Fibroblast of pulmonary artery (primary cell): Measurements from ENCODE around the gene LPAR1.
A peak's percentile ranks its signal among the peaks of the same experiment; 100 is the strongest.

Experiments
- DNase-seq: peaks from one replicate; pipeline ENCODE4 v3.0.0-alpha.2; 2010; ENCODE audit warnings: low read depth
- H3K4me3 ChIP-seq: replicated peaks from 2 replicates; pipeline ENCODE4 v1.5.1; 2011; ENCODE audit warnings: low read depth, mild to moderate bottlenecking, control low read depth, low read length, moderate library complexity
- TF ChIP-seq, protein P1 (sequence below): IDR thresholded peaks from 2 replicates; pipeline ENCODE4 v1.5.1; 2011; ENCODE audit warnings: mild to moderate bottlenecking, control low read depth, low read length, inconsistent platforms; ENCODE audit errors: missing control alignments

LPAR1 gene

DNA sequence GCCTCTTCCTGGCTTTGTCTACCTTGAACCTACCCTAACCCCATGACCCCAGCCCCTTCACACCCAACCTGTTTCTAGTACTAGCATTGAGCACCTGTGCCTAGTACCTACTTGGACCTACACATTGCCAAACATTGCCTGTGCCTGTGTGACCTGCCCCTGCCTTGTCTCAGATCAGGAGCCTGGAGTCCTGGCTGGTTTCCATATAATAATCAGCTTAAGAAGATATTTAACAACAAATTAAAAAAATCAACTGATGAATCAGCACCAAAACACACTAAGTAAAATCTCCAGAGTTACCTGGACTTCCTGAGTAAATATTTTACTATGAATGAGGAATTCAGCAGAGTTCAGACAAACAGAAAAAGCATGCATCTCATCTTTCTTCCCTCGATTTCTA is 17.7 kb downstream of the LPAR1 start:
- TF ChIP-seq, protein P1, sequence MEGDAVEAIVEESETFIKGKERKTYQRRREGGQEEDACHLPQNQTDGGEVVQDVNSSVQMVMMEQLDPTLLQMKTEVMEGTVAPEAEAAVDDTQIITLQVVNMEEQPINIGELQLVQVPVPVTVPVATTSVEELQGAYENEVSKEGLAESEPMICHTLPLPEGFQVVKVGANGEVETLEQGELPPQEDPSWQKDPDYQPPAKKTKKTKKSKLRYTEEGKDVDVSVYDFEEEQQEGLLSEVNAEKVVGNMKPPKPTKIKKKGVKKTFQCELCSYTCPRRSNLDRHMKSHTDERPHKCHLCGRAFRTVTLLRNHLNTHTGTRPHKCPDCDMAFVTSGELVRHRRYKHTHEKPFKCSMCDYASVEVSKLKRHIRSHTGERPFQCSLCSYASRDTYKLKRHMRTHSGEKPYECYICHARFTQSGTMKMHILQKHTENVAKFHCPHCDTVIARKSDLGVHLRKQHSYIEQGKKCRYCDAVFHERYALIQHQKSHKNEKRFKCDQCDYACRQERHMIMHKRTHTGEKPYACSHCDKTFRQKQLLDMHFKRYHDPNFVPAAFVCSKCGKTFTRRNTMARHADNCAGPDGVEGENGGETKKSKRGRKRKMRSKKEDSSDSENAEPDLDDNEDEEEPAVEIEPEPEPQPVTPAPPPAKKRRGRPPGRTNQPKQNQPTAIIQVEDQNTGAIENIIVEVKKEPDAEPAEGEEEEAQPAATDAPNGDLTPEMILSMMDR, result no peak
- DNase-seq, result no peak
- no peak overlapping the region for H3K4me3 ChIP-seq

DNA sequence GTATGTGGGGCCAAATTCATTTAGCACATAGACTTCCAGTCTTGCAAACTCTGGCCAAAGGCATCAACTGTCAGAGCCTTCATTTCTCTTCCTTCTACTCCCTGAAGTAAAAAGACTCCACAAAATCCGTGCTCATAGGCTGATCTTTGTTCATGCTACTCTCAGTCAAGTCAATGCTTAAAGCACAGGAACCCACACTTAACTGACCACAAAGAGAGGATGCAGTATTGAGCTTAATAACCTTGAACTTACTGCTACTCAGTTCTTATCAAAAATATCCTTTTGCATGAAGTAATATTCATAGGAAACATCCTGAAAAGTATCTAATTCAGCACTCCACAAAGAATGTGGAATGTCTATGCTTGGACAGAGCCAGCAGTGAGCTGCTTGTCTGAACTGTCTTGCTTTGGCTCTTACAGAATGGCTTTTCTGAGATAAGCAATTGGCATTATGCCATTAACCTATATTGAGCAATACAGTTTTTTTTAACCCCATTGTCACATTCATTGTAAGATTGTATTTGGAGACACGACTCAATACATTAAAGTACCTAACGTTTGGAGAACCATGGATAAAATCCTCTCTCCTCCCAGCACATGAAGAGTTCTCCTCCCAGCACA is 21.7 kb downstream of the LPAR1 start:
- TF ChIP-seq, protein P1, result no peak
- no peak overlapping the region for H3K4me3 ChIP-seq
- DNase-seq, result peak; percentile 93

DNA sequence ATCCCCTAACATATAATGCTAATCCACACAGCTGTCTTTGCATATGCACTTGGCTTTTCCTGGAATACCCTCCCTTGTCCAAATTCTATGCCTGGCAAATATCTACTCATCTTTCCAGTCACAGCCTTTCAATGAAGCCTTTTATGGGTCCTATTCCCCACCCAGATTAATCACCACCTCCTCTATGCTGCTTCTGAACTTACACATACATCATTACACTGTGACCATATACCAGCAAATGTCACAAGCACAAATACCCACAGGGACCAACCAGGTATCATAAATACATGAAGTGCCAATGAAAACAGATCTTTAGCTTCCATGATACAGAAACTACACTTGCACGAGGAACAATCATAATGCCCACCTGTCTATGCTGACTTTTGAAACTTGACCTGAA is 22.3 kb downstream of the LPAR1 start:
- DNase-seq, result no peak
- no peak overlapping the region for H3K4me3 ChIP-seq
- TF ChIP-seq, protein P1, result no peak

DNA sequence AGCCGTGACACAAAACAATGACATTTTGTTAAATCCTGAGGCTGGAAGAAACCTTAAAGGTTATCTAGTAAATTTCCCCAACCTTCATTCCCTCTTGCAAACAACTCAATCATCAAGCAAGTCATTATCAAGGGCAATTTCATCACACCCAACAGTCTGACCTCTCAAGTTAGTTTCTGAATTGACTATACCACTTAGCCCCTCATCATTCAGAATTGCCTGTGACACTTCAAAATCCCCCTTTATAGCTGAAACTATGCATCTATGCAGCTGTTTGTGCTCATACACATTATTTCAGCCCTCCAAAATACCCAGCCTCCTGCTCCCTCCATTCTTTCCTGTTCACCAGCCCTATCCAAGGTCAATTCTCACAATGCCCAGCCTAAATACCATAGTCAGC is 24.6 kb downstream of the LPAR1 start:
- no peak overlapping the region for H3K4me3 ChIP-seq
- TF ChIP-seq, protein P1, result no peak
- no peak for DNase-seq

DNA sequence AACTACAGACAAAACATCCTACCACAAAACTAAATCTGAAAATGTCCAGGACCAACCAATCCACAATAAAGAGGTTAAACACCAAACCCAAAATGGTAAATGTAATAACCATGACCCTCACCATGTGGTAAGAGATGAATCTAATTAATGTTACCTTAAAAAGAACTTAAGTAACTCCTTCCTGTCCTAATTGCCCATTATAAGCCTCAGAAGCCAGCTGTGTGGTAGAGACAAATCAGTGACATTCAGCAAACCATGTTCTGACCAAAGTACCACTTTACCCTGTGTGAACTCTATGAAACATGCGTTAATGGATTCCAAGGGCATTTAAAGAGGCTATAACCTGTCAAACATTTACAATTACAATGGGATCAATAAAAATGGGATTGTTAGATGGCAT is 25.0 kb downstream of the LPAR1 start:
- TF ChIP-seq, protein P1, result no peak
- H3K4me3 ChIP-seq, result no peak overlapping the region
- DNase-seq, result no peak

DNA sequence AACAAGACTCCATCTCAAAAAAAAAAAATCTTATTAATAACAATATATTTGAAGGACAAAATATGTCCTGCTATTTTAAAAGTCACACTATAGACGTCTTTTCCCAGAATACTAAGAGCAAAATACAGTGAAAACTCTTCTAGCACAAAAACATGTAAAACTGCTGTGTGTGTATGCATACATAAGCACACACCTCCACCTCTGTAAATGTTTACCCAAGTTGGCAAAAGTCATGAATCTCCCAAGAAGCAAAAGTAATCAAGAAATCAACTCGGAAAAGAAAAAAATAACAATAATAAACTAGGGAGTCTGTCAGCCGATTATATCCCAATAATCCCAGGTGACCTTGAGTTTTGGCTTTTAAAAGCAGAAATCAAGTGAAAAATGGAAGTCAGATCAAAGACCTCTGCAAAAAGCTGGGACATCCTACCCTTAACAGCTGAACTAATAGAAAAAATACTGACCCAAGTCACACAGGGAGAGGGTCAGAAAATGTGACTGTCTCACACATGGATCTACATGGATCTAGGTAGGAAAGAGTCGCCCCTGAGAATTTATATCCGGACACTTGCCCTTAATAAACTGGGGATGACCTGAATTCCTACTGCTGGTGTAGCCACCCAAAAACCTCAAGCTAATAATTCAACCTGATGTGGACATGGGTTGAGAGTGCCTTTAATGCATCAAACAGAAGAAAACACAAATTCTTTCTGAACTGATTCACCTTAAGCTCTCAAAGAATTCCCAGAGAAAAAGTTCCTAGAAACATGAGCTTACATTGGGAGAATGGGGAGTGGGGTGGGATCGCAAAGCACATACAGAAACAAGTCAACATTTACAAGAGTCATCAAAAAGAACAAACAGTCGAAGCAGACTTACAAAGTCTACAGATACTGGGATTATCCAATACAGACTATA is 29.9 kb downstream of the LPAR1 start:
- DNase-seq, result no peak
- H3K4me3 ChIP-seq, result no peak overlapping the region
- TF ChIP-seq, protein P1, result no peak
